CD14-positive monocyte (primary cell): ENCODE measurements around the gene AKAP9. TPM values are rescaled to one million over a fixed set of nuclear protein-coding genes. Genes with fewer than 3 reads are reported as not detected.

Experiments used
- DNase-seq, 3 donors: peaks; one replicate each; pipeline ENCODE4 v3.0.0-alpha.2; 2011 to 2022
- H2AFZ ChIP-seq: 2 replicates; pipeline ENCODE4 v1.6.0; 2012; ENCODE audit warnings: mild to moderate bottlenecking, low read depth, low read length, inconsistent platforms; ENCODE audit not compliant: insufficient read depth, poor library complexity, severe bottlenecking
- H3K27ac ChIP-seq, 2 donors: 1 replicate in 1 of 2; 2 replicates in 1 of 2; pipeline ENCODE4 v1.5.1; 2012 to 2013; ENCODE audit warnings: low read length in 2 of 2, control low read depth in 1 of 2, inconsistent platforms in 1 of 2, low read depth in 1 of 2, mild to moderate bottlenecking in 1 of 2
- H3K27me3 ChIP-seq, 2 donors: one replicate each; pipeline versions ENCODE4 v1.6.0 to v1.6.1; 2011 to 2013; ENCODE audit warnings: low read length in 2 of 2; ENCODE audit not compliant: control insufficient read depth in 2 of 2, insufficient read depth in 2 of 2
- H3K36me3 ChIP-seq, 2 donors: replicated peaks in 1 of 2; 1 replicate in 1 of 2; 2 replicates in 1 of 2; pipeline versions ENCODE4 v1.5.1 to v1.6.1; 2012 to 2013; ENCODE audit warnings: low read length in 2 of 2, control low read depth in 1 of 2, inconsistent platforms in 1 of 2, mild to moderate bottlenecking in 1 of 2; ENCODE audit not compliant: insufficient read depth in 2 of 2, control insufficient read depth in 1 of 2
- H3K4me1 ChIP-seq, 2 donors: 1 replicate in 1 of 2; 2 replicates in 1 of 2; pipeline versions ENCODE4 v1.5.1 to v1.6.1; 2012 to 2013; ENCODE audit warnings: low read length in 2 of 2, control low read depth in 1 of 2, inconsistent platforms in 1 of 2, mild to moderate bottlenecking in 1 of 2, moderate library complexity in 1 of 2; ENCODE audit not compliant: insufficient read depth in 2 of 2, control insufficient read depth in 1 of 2
- H3K4me2 ChIP-seq: replicated peaks from 2 replicates; pipeline ENCODE3; 2012; ENCODE audit warnings: low read length, moderate library complexity, mild to moderate bottlenecking; ENCODE audit not compliant: poor library complexity, severe bottlenecking; ENCODE audit errors: extremely low read depth
- H3K4me3 ChIP-seq, 3 experiments: fragments of 200-600 bp in 1 of 3; sonication (generic) in 1 of 3; replicated peaks in 1 of 3; 1 replicate in 2 of 3; 2 replicates in 1 of 3; pipeline ENCODE4 v1.5.1; 2011 to 2013; ENCODE audit warnings: low read length in 3 of 3, mild to moderate bottlenecking in 3 of 3, control low read depth in 2 of 3, low read depth in 2 of 3, inconsistent platforms in 1 of 3, moderate library complexity in 1 of 3
- H3K79me2 ChIP-seq: 2 replicates; pipeline ENCODE4 v1.6.0; 2012; ENCODE audit warnings: mild to moderate bottlenecking, control low read depth, inconsistent platforms, low read length, moderate library complexity; ENCODE audit not compliant: insufficient read depth
- H3K9ac ChIP-seq: 2 replicates; pipeline ENCODE4 v1.6.0; 2017; ENCODE audit warnings: low read length, mild to moderate bottlenecking; ENCODE audit not compliant: insufficient read depth, poor library complexity, severe bottlenecking
- H3K9me3 ChIP-seq, 2 donors: replicated peaks in 1 of 2; 1 replicate in 1 of 2; 2 replicates in 1 of 2; pipeline versions ENCODE4 v1.5.1 to v1.6.1; 2012 to 2013; ENCODE audit warnings: low read length in 2 of 2, control low read depth in 1 of 2; ENCODE audit not compliant: control insufficient read depth in 1 of 2, insufficient read depth in 1 of 2
- H4K20me1 ChIP-seq: 2 replicates; pipeline ENCODE4 v1.6.0; 2012; ENCODE audit warnings: mild to moderate bottlenecking, low read length, control low read depth, moderate library complexity; ENCODE audit not compliant: insufficient read depth
- H3K27ac Mint-ChIP-seq, 7 donors: one replicate each; pipeline ENCODE4 v1.8.0; 2020; ENCODE audit warnings: mild to moderate bottlenecking in 7 of 7, mixed read lengths in 7 of 7, moderate library complexity in 6 of 7, inconsistent platforms in 2 of 7
- H3K27me3 Mint-ChIP-seq, 3 donors: one replicate each; pipeline ENCODE4 v1.8.0; 2021 to 2022; ENCODE audit warnings: low read depth in 3 of 3, mild to moderate bottlenecking in 3 of 3, mixed read lengths in 3 of 3, moderate library complexity in 3 of 3, inconsistent platforms in 1 of 3
- H3K36me3 Mint-ChIP-seq, 2 donors: one replicate each; pipeline ENCODE4 v1.8.0; 2020; ENCODE audit warnings: mixed read lengths in 2 of 2, inconsistent platforms in 1 of 2, mild to moderate bottlenecking in 1 of 2
- H3K4me1 Mint-ChIP-seq: one replicate; pipeline ENCODE4 v1.8.0; 2020; ENCODE audit warnings: mild to moderate bottlenecking, mixed read lengths
- H3K4me3 Mint-ChIP-seq, 2 donors: one replicate each; pipeline ENCODE4 v1.8.0; 2020; ENCODE audit warnings: mild to moderate bottlenecking in 2 of 2, mixed read lengths in 2 of 2, moderate library complexity in 1 of 2
- H3K9me3 Mint-ChIP-seq, 7 donors: one replicate each; pipeline ENCODE4 v1.8.0; 2020 to 2022; ENCODE audit warnings: mixed read lengths in 7 of 7, mild to moderate bottlenecking in 6 of 7, moderate library complexity in 6 of 7, inconsistent platforms in 2 of 7
- CTCF ChIP-seq: fragments of 200-600 bp; IDR thresholded peaks from one replicate; pipeline ENCODE4 v1.8.0; 2022; ENCODE audit warnings: antibody characterized with exemption, mild to moderate bottlenecking
- WGBS: methylation state at CpG from one replicate; pipeline ENCODE4 v1.1.5; 2013; ENCODE audit warnings: missing lambda C conversion rate; ENCODE audit not compliant: insufficient coverage; 5-methylcytosine and 5-hydroxymethylcytosine counted together
- intact Hi-C, 2 donors: fragments of 100-400 bp; cut with micrococcal nuclease; formaldehyde crosslinking; loops; one replicate each; pipeline versions ENCODE4 v1.15.0 to v1.15.1; 2023
- polyA plus RNA-seq, 3 donors: library from polyadenylated mRNA; depleted of rRNA in 1 of 3; unstranded in 2 of 3; stranded (reverse) in 1 of 3; fragments of 300-500 nt in 2 of 3; fragments of >200 nt in 1 of 3; fragmentation: Illumina TruSeq in 2 of 3; gene quantifications; 1 replicate in 2 of 3; 2 replicates in 1 of 3; pipeline ENCODE4 v1.2.3, GENCODE V29; 2012 to 2021

Gene AKAP9
- polyA plus RNA-seq, 3 donors: 1.5 to 23.3 (median 7.3) TPM

GRCh38 chr7:91916051-91916440, 24.6 kb upstream of the AKAP9 start:
- no peak overlapping the region for H3K4me2 ChIP-seq
- no peak overlapping the region for H3K4me3 Mint-ChIP-seq
- intact Hi-C loops: no loop called here
- H3K9me3 ChIP-seq: no peaks in the 10 kb centered on the region
- H3K79me2 ChIP-seq: no peaks in the 10 kb centered on the region
- no peaks in the 10 kb centered on the region for H3K4me1 Mint-ChIP-seq
- no peak for DNase-seq
- no CpG with 5 or more reads among the region's 1 CpG for WGBS
- no peak for TF ChIP-seq CTCF
- peaks cover 0 to 5% (median 0%) of the 10 kb centered on the region in 7 donors for H3K9me3 Mint-ChIP-seq
- no peak overlapping the region for H3K4me3 ChIP-seq
- no peak overlapping the region for H3K27ac Mint-ChIP-seq
- no peak overlapping the region for H2AFZ ChIP-seq
- no peaks in the 10 kb centered on the region for H3K4me1 ChIP-seq
- no peaks in the 10 kb centered on the region for H4K20me1 ChIP-seq
- H3K27me3 Mint-ChIP-seq: peaks cover 0 to 2% (median 0%) of the 10 kb centered on the region in 3 donors
- no peak overlapping the region for H3K9ac ChIP-seq
- no peaks in the 10 kb centered on the region for H3K27me3 ChIP-seq
- H3K36me3 Mint-ChIP-seq: no peaks in the 10 kb centered on the region
- H3K27ac ChIP-seq: no peak overlapping the region
- H3K36me3 ChIP-seq: no peaks in the 10 kb centered on the region

DNA sequence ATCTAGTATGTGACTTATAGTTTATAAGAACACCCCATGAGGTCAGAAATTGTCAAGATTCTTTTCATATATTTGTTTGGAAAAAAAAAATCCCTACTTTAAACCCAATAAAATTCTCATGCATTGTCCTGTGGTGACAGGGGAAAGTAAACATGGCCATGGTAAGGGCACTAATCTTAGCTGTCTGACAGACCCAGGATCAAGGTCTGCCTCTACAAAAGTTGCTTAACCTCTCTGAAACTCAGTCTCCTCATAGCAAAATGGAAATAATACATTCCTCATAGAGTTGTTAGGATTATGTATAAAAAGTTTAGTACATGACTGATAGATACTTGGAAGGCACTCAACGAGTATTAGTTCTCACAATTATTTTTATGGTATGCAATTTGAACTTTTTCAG, 22.3 kb upstream of the AKAP9 start:
- Histone ChIP-seq H3K4me1 (no peaks in the 10 kb centered on the region), H2AFZ (no peak overlapping the region), H3K9ac (no peak overlapping the region), H3K4me2 (no peak overlapping the region), H3K36me3 (no peaks in the 10 kb centered on the region), H4K20me1 (no peaks in the 10 kb centered on the region), H3K4me3 (no peak overlapping the region), H3K27me3 (no peaks in the 10 kb centered on the region), H3K9me3 (no peaks in the 10 kb centered on the region), H3K27ac (no peak overlapping the region), H3K79me2 (no peaks in the 10 kb centered on the region)
- no peak overlapping the region for H3K4me3 Mint-ChIP-seq
- no peak for DNase-seq
- no peaks in the 10 kb centered on the region for H3K36me3 Mint-ChIP-seq
- H3K27ac Mint-ChIP-seq: no peak overlapping the region
- intact Hi-C loops: no loop called here
- WGBS: no CpG with 5 or more reads among the region's 1 CpG
- peaks cover 0 to 3% (median 0%) of the 10 kb centered on the region in 3 donors for H3K27me3 Mint-ChIP-seq
- TF ChIP-seq CTCF: no peak
- no peaks in the 10 kb centered on the region for H3K4me1 Mint-ChIP-seq
- H3K9me3 Mint-ChIP-seq: peaks cover 0 to 5% (median 0%) of the 10 kb centered on the region in 7 donors
